ENCODE data around the gene TMEM165.

TMEM165 gene

DNA sequence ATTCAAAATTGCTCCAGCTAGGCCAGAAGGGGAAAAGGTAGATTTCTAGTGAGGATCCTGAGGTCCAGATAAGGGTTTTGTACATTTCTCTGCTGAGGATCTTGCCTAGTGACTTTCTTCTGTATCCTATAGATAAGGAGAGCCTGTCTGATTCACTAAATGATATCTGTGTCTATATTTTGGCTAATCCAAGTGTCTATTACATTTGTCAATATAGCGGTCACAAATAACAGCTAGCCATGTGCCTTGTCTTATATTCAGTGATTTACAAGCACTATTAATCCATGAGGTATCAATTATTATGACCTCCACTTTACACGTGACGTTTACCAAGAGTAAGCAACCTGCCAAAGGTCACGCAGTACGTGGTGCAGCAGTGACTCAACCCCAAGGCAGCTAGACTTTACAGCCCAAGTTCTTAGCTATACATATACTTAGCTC is 41.6 kb downstream of the TMEM165 start:
- Histone ChIP-seq H3K36me3 (ENCODE audit: control insufficient read depth in 2 of 2, insufficient read depth in 1 of 2, low read length in 2 of 2) (peaks cover 0 to 86% of the 10 kb centered on the region in 2 experiments; a peak in 1 of 3 replicates), H3K9me3 (ENCODE audit: control insufficient read depth, insufficient read depth, low read depth, low read length) (no peaks in the 10 kb centered on the region), H3K27ac (ENCODE audit: extremely low read depth, low read depth, low read length) (no peak overlapping the region), H3K4me3 (ENCODE audit: low read depth, low read length) (no peak overlapping the region), H3K4me1 (ENCODE audit: control insufficient read depth, insufficient read depth, low read length) (no peaks in the 10 kb centered on the region)
- TF ChIP-seq ZSCAN30 (tag by site-specific recombination; IDR thresholded peaks at IDR 0.05): no peak
- no peak for TF ChIP-seq ZNF654 (tag by site-specific recombination; IDR thresholded peaks at IDR 0.05; ENCODE audit: low read depth)
- no peak for TF ChIP-seq HOXD13 (CRISPR knock-in tag; IDR thresholded peaks at IDR 0.05; ENCODE audit: borderline replicate concordance)
- TF ChIP-seq, protein P1, sequence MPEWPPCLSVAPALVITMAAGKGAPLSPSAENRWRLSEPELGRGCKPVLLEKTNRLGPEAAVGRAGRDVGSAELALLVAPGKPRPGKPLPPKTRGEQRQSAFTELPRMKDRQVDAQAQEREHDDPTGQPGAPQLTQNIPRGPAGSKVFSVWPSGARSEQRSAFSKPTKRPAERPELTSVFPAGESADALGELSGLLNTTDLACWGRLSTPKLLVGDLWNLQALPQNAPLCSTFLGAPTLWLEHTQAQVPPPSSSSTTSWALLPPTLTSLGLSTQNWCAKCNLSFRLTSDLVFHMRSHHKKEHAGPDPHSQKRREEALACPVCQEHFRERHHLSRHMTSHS (tag by site-specific recombination; IDR thresholded peaks at IDR 0.05): no peak
- TF ChIP-seq, protein P2, sequence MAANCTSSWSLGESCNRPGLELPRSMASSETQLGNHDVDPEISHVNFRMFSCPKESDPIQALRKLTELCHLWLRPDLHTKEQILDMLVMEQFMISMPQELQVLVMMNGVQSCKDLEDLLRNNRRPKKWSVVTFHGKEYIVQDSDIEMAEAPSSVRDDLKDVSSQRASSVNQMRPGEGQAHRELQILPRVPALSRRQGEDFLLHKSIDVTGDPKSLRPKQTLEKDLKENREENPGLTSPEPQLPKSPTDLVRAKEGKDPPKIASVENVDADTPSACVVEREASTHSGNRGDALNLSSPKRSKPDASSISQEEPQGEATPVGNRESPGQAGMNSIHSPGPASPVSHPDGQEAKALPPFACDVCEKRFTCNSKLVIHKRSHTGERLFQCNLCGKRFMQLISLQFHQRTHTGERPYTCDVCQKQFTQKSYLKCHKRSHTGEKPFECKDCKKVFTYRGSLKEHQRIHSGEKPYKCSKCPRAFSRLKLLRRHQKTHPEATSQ (tag by site-specific recombination; IDR thresholded peaks at IDR 0.05): no peak
- no peak for TF ChIP-seq ZNF354C (tag by site-specific recombination; IDR thresholded peaks at IDR 0.05; ENCODE audit: borderline replicate concordance, low read depth)
- TF ChIP-seq ZNF837 (tag by site-specific recombination; IDR thresholded peaks at IDR 0.05): no peak
- no peak for TF ChIP-seq ZNF140 (tag by site-specific recombination; IDR thresholded peaks at IDR 0.05)
- TF ChIP-seq OSR2 (tag by site-specific recombination; IDR thresholded peaks at IDR 0.05): no peak
- no peak for TF ChIP-seq KLF10 (tag by site-specific recombination; IDR thresholded peaks at IDR 0.05)
- TF ChIP-seq ZNF114 (tag by site-specific recombination; IDR thresholded peaks at IDR 0.05): no peak
- TF ChIP-seq MEIS1 (CRISPR knock-in tag; IDR thresholded peaks at IDR 0.05; ENCODE audit: borderline replicate concordance): no peak
- no peak for TF ChIP-seq ZNF404 (tag by site-specific recombination; IDR thresholded peaks at IDR 0.05)
- TF ChIP-seq ZNF514 (tag by site-specific recombination; IDR thresholded peaks at IDR 0.05): no peak
- ChIA-PET POLR2A (no interaction called here), CTCF (no interaction called here)

GRCh38 chr4:55437823-55438222 is 42.1 kb downstream of the TMEM165 start:
- Histone ChIP-seq H3K4me3 (ENCODE audit: low read depth, low read length) (no peak overlapping the region), H3K4me1 (ENCODE audit: control insufficient read depth, insufficient read depth, low read length) (no peaks in the 10 kb centered on the region), H3K36me3 (ENCODE audit: control insufficient read depth in 2 of 2, insufficient read depth in 1 of 2, low read length in 2 of 2) (peaks cover 0 to 86% of the 10 kb centered on the region in 2 experiments; a peak in 1 of 3 replicates), H3K9me3 (ENCODE audit: control insufficient read depth, insufficient read depth, low read depth, low read length) (no peaks in the 10 kb centered on the region), H3K27ac (ENCODE audit: extremely low read depth, low read depth, low read length) (no peak overlapping the region)
- ChIA-PET CTCF (no interaction called here), POLR2A (no interaction called here)
- no peak for TF ChIP-seq ZNF660 (tag by site-specific recombination; IDR thresholded peaks at IDR 0.05)
- TF ChIP-seq ZNF394 (tag by site-specific recombination; IDR thresholded peaks at IDR 0.05; ENCODE audit: borderline replicate concordance): no peak
- TF ChIP-seq, protein P3, sequence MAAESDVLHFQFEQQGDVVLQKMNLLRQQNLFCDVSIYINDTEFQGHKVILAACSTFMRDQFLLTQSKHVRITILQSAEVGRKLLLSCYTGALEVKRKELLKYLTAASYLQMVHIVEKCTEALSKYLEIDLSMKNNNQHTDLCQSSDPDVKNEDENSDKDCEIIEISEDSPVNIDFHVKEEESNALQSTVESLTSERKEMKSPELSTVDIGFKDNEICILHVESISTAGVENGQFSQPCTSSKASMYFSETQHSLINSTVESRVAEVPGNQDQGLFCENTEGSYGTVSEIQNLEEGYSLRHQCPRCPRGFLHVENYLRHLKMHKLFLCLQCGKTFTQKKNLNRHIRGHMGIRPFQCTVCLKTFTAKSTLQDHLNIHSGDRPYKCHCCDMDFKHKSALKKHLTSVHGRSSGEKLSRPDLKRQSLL (tag by site-specific recombination; IDR thresholded peaks at IDR 0.05): no peak
- TF ChIP-seq ZNF121 (tag by site-specific recombination; IDR thresholded peaks at IDR 0.05): no peak
- no peak for TF ChIP-seq ZBTB10 (tag by site-specific recombination; IDR thresholded peaks at IDR 0.05)
- no peak for TF ChIP-seq ZNF621 (tag by site-specific recombination; IDR thresholded peaks at IDR 0.05)
- TF ChIP-seq, protein P4, sequence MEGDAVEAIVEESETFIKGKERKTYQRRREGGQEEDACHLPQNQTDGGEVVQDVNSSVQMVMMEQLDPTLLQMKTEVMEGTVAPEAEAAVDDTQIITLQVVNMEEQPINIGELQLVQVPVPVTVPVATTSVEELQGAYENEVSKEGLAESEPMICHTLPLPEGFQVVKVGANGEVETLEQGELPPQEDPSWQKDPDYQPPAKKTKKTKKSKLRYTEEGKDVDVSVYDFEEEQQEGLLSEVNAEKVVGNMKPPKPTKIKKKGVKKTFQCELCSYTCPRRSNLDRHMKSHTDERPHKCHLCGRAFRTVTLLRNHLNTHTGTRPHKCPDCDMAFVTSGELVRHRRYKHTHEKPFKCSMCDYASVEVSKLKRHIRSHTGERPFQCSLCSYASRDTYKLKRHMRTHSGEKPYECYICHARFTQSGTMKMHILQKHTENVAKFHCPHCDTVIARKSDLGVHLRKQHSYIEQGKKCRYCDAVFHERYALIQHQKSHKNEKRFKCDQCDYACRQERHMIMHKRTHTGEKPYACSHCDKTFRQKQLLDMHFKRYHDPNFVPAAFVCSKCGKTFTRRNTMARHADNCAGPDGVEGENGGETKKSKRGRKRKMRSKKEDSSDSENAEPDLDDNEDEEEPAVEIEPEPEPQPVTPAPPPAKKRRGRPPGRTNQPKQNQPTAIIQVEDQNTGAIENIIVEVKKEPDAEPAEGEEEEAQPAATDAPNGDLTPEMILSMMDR (tag by site-specific recombination; IDR thresholded peaks at IDR 0.05): no peak
- TF ChIP-seq, protein P5, sequence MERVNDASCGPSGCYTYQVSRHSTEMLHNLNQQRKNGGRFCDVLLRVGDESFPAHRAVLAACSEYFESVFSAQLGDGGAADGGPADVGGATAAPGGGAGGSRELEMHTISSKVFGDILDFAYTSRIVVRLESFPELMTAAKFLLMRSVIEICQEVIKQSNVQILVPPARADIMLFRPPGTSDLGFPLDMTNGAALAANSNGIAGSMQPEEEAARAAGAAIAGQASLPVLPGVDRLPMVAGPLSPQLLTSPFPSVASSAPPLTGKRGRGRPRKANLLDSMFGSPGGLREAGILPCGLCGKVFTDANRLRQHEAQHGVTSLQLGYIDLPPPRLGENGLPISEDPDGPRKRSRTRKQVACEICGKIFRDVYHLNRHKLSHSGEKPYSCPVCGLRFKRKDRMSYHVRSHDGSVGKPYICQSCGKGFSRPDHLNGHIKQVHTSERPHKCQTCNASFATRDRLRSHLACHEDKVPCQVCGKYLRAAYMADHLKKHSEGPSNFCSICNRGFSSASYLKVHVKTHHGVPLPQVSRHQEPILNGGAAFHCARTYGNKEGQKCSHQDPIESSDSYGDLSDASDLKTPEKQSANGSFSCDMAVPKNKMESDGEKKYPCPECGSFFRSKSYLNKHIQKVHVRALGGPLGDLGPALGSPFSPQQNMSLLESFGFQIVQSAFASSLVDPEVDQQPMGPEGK (tag by site-specific recombination; IDR thresholded peaks at IDR 0.05): no peak
- TF ChIP-seq, protein P6, sequence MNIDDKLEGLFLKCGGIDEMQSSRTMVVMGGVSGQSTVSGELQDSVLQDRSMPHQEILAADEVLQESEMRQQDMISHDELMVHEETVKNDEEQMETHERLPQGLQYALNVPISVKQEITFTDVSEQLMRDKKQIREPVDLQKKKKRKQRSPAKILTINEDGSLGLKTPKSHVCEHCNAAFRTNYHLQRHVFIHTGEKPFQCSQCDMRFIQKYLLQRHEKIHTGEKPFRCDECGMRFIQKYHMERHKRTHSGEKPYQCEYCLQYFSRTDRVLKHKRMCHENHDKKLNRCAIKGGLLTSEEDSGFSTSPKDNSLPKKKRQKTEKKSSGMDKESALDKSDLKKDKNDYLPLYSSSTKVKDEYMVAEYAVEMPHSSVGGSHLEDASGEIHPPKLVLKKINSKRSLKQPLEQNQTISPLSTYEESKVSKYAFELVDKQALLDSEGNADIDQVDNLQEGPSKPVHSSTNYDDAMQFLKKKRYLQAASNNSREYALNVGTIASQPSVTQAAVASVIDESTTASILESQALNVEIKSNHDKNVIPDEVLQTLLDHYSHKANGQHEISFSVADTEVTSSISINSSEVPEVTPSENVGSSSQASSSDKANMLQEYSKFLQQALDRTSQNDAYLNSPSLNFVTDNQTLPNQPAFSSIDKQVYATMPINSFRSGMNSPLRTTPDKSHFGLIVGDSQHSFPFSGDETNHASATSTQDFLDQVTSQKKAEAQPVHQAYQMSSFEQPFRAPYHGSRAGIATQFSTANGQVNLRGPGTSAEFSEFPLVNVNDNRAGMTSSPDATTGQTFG (tag by site-specific recombination; IDR thresholded peaks at IDR 0.05; ENCODE audit: borderline replicate concordance): no peak
- TF ChIP-seq ZBTB48 (tag by site-specific recombination; IDR thresholded peaks at IDR 0.05): no peak

Measured in HEK293 (cell line).